ENCODE results near the gene MCTP2.
"Not testable (repeated sequence)": the region's sequence is repeated elsewhere in the genome, so short reads cannot be mapped to it uniquely, and the experiment has no call there.

The MCTP2 gene

DNA sequence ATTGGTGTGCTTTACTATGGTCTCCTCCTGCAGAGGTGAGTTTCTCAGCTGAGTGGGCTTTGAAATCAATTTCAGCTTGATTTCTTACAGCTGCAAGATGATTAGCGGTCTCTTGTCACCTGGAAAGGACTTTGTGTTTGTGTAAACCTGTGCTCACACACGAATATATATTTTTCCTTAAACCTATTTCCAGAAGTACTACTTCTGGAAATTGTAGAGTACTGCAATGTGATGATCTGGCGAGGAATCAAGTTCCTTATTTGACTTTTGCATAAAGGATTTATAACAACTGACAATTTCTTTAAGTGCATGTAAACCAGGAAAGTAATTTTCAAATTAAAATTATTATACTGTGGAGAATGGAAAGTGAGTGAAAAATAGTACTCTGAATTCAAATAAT lies 2.1 kb downstream of the MCTP2 start:
- in situ Hi-C loops (cut with HindIII; ENCODE audit: low pct_ligation_motif_present, low pct_unique_long_range_greater_than_20kb, low sequenced_read_pairs), result no loop called here

DNA sequence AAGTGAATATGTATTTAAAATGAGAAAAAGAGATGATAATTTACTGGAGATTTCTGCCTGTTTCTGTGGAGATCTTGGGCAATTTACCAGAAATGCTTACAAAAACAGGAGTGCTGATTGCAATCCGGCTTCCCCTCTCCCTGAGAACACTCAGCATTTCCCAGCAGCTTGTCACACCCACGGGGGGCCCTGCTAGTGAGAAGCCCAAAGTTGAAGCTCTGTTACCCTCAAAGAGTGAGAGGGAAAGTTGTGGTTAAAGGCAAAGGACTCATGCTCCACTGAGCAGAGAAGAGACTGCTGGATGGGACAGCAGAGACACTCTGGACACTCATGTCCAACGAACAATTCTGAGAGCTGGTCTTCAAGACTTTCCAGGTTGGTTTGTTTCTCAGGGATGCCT lies 2.9 kb downstream of the MCTP2 start:
- in situ Hi-C loops (cut with HindIII; ENCODE audit: low pct_ligation_motif_present, low pct_unique_long_range_greater_than_20kb, low sequenced_read_pairs), result no loop called here

More for the DNA sequence above, 2.1 kb downstream of the MCTP2 start:
- DNase-seq, result no peak

DNA sequence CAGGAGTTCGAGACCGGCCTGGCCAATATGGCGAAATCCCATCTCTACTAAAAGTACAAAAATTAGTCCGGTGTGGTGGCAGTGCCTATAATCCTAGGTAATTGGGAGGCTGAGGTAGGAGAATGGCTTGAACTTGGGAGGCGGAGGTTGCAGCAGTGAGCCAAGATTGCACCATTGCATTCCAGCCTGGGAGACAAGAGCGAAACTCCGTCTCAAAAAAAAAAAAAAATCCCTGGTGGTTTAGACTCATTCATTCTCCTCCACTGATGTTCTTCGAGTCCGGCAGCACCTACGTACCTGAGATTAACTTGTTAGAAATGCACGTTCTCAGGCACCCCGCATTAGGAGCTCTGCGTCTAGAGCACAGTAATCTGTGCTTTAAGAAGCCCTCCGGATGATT lies 3.7 kb downstream of the MCTP2 start:
- no peak for DNase-seq
- in situ Hi-C loops (cut with HindIII; ENCODE audit: low pct_ligation_motif_present, low pct_unique_long_range_greater_than_20kb, low sequenced_read_pairs), result no loop called here

More for the DNA sequence above, 2.9 kb downstream of the MCTP2 start:
- no peak for DNase-seq

DNA sequence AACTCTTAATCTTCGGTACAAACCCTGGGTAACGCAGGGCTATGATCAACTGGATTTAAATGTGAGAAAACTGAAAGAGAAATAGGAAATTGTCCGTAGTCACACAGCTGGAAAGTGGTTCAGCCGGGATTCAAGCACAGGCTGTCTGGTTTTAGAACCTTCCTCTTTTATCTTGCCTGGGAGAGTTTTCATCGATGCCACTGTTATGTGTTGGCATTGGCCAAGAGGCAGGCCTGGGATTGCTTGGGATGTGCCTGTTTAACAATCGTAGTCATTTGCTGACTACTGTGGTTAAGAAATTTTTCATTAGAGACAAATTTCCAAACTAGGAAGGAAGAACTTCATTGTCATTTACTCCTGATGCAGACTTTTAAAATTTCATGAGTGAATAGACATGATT lies 4.3 kb downstream of the MCTP2 start:
- in situ Hi-C loops (cut with HindIII; ENCODE audit: low pct_ligation_motif_present, low pct_unique_long_range_greater_than_20kb, low sequenced_read_pairs), result no loop called here
- no peak for DNase-seq

DNA sequence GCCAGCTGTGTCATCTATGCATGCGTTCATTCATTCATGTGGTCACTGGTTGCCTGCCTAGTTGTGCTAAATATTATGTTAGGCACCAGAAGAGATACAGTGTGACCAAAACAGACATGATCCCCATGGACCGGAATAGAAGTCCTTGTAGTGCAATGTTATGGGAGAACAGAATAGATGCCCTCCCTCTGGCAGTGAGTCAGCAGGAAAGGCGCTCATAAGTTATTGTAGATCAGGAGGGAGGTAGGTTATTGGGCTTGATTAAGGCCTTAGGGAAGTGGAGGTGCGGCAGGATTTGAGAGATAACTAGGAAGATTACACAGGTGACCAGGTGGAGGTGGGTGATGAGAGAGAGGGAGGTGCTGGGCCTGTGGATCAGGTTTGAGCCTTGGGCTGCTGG lies 5.2 kb downstream of the MCTP2 start:
- no peak for DNase-seq
- in situ Hi-C loops (cut with HindIII; ENCODE audit: low pct_ligation_motif_present, low pct_unique_long_range_greater_than_20kb, low sequenced_read_pairs), result no loop called here

DNA sequence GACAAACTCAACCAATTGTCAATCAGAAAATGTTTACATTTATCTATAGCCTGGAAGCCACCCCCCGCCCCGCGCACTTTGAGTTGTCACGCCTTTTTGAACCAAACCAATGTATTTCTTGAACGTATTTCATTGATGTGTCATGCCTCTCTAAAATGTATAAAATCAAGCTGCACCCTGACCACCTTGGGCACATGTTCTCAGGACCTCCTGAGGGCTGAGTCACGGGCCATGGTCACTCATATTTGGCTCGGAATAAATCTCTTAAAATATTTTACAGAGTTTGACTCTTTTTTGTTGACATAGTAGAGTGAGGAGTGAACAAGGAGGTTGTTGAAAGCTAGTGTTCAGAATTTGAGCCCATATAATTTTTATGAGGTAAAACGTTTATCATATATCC lies 6.5 kb downstream of the MCTP2 start:
- in situ Hi-C loops (cut with HindIII; ENCODE audit: low pct_ligation_motif_present, low pct_unique_long_range_greater_than_20kb, low sequenced_read_pairs), result no loop called here
- no peak for DNase-seq

DNA sequence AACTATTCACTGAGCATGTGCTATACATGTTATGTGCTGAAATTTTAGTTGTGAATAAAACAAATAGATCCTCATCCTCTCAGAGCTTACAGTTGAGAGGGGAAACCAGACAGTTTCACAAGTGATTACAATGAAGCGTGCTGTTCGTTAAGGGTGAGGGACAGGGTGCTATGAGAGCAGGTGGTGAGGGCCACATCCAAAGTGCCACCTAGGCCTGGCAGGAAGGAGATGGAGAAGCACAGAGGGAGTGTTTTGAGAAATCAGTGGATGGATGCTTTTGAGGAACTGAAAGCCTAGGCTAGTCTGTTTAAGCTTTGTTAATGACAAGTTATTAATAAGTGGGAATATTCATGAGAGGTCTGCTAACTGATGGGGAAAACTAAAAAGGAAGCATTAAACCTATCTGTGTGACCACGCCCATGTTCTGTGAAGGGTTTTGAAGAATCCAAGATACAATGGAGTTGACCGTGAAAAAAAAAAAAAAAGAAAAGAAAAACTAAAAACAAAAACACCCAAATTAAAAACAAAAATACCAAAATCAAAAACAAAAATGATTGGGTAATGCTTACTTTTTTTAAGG lies 7.3 kb downstream of the MCTP2 start:
- in situ Hi-C loops (cut with HindIII; ENCODE audit: low pct_ligation_motif_present, low pct_unique_long_range_greater_than_20kb, low sequenced_read_pairs), result no loop called here
- no peak for DNase-seq

DNA sequence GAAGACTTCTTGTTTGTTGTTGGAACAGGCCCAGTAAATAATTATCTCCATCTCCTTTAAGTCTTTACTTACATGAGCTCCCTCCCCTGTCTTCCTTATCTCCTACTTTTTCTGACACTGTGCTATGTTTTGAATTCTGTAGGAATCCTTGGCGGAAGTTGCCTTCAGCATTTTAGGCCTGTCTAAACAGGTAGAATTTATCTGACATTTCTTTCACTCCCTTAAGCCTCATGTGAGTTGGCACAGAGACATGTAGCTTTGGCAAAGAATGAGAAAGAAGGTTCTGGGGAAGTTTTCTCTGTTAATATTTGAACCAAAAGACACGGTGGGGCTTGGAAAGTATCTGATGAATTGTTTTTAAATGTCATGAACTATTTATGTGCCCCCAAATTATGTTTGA lies 8.1 kb downstream of the MCTP2 start:
- in situ Hi-C loops (cut with HindIII; ENCODE audit: low pct_ligation_motif_present, low pct_unique_long_range_greater_than_20kb, low sequenced_read_pairs), result no loop called here
- DNase-seq, result no peak

DNA sequence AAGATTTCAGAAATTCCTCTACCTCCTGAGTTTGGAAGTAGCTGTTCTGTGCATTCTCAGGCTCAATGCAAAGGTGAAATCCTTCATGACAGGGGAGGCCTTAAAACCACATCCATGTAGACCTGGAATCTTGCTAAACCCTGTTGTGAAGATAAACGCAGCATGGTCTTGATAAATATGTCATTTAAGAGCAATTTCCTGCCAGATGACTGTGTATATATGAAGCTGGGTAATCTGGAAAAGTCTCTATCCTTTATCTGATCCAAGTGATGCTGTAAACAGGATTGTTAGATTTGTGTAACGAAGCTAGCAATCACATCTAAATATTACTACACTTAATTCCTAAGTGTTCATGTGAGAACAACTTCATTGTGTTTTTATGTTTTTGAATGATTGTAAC lies 9.1 kb downstream of the MCTP2 start:
- no peak for DNase-seq
- in situ Hi-C loops (cut with HindIII; ENCODE audit: low pct_ligation_motif_present, low pct_unique_long_range_greater_than_20kb, low sequenced_read_pairs), result no loop called here

DNA sequence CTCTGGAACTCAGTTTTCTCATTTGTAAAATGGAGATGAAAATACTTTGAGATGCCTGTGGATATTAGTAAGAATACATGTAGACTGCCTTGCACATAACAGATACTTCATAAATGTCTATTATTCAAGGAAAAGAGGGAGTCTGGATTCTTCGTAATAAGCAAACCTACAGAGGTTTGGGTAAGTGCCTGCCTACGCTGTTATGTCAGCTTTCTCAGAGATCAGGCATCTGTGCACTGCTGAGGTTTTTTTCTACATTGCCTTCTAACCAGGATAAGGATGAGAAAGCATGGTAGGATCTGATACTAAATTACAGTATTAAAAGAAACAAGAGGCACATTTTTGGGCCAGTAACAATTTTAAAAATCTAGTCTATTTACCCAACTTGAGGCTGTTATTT lies 10.9 kb downstream of the MCTP2 start:
- in situ Hi-C loops (cut with HindIII; ENCODE audit: low pct_ligation_motif_present, low pct_unique_long_range_greater_than_20kb, low sequenced_read_pairs), result no loop called here
- DNase-seq, result no peak

DNA sequence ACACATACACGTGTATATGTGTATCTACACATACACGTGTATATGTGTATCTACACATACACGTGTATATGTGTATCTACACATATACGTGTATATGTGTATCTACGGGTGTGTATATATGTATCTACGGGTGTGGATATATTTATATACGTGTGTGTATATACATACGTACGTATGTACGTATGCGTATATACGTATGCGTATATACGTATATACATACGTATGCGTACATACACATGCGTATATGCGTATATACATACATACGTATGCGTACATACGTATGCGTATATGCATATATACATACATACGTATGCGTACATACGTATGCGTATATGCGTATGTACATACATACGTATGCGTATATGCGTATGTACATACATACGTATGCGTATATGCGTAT lies 11.6 kb downstream of the MCTP2 start:
- DNase-seq; in situ Hi-C loops (cut with HindIII; ENCODE audit: low pct_ligation_motif_present, low pct_unique_long_range_greater_than_20kb, low sequenced_read_pairs): not testable (repeated sequence)

DNA sequence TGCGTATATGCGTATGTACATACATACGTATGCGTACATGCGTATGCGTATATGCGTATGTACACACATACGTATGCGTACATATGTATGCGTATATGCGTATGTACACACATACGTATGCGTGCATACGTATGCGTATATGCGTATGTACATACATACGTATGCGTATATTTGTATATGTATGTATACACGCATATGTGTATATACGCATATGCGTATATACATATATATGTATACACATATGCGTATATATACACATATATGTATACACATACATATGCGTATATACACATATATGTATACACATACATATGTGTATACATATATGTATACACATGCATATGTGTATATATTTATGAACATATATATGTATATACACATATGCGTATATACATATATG lies 12.1 kb downstream of the MCTP2 start:
- no peak for DNase-seq
- in situ Hi-C loops (cut with HindIII; ENCODE audit: low pct_ligation_motif_present, low pct_unique_long_range_greater_than_20kb, low sequenced_read_pairs), result no loop called here

DNA sequence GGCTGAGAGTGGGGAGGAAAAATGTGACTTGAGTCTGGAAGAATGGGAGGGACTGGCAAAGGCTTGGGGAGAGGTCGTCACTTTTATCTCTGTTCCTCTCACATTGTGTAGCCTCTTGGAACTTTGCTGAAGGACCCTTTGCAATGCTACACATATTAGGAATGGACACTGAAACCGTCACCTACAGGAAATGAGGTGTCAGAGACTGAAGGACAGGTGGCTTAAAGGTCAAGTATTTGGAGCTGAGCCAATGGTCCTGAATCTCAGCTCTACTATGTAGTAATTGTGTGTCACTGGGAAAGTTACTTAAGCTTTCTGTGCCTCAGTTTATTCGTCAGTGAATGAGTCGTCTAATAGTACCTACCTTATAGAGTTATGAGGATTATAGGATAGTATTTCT lies 14.7 kb downstream of the MCTP2 start:
- in situ Hi-C loops (cut with HindIII; ENCODE audit: low pct_ligation_motif_present, low pct_unique_long_range_greater_than_20kb, low sequenced_read_pairs), result no loop called here

DNA sequence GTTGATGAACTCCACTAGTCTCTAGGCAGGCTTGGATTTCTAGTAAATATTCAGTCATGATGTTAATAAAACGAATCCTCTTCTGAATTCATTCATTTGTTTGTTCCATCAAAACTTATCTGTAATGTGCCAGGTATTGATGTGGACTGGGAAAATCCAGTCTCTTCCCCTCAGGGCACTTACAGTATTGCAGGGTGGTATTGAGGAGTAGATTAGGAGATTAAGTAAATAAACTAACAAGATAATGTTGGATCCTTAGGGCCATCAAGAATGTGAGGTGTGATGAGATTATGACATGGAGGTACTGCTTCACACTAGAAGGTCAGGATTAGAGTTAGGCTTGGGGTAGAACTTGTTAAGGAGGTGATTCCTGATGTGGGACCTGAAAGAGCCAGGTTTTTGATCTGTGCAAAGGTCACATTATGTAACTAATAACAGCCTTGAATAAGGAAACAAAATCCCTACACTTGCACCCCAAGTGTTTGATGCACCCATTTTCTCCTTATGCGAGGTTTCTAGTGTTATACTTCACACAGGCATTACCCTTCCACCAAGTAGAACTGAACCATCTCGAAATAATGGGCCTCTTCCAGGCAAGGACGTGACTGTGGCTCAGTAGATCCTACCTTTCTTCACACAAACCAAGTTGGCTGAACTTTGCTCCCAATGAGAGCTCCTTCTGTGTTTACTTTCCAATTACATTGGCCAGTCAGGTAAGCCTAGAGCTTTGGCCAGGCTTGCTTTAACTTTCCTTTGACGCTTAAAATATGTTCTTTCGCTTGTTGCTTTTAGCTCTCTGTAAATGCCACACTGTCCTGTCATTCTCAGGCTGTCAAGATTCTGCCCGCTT lies 16.7 kb downstream of the MCTP2 start:
- in situ Hi-C loops (cut with HindIII; ENCODE audit: low pct_ligation_motif_present, low pct_unique_long_range_greater_than_20kb, low sequenced_read_pairs), result no loop called here
- no peak for DNase-seq

More for the DNA sequence above, 14.7 kb downstream of the MCTP2 start:
- no peak for DNase-seq

DNA sequence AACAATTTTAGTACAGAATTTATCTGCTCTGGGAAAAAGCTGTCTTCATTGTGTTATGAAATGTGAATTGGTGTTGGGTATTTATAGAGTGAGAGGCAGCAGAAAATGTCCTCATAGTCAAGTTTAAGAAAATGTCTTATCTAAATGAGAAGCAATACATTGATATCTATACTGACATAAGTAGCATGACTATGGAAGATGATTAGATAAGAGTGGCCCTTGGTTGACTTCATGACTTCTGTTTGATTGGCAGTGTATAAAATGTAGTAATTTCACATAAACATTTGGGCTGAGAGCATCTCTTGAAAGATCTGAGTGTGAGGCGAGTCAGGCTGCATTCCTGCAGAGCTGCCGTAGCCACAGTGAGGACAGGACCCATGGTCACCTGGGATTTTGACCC lies 19.4 kb downstream of the MCTP2 start:
- in situ Hi-C loops (cut with HindIII; ENCODE audit: low pct_ligation_motif_present, low pct_unique_long_range_greater_than_20kb, low sequenced_read_pairs), result no loop called here
- no peak for DNase-seq

DNA sequence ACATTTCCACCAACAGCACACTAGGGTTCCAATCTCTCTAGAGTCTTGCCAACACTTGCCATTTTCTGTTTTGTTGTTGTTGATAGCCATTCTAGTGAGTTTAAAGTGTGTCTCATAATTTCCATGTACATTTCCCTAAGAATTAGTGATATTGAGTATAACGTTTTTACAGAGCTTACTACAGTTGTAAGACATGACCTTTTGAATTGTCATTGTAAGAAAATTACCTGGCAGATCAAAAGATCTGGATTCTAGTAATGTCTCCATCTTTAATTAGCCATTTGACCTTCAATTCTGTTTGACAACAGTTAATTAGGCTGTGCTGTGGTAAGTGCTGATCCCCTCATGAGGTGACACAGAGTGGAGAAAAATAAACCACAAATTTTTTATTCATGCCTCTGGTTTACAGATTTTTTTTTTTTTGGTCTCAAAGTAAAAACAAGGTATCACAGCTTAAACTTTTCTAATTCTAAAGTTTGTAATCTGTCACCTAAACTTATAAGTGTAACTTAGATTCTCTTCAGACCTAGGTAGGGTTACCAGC lies 20.9 kb downstream of the MCTP2 start:
- in situ Hi-C loops (cut with HindIII; ENCODE audit: low pct_ligation_motif_present, low pct_unique_long_range_greater_than_20kb, low sequenced_read_pairs), result no loop called here
- DNase-seq, result no peak

DNA sequence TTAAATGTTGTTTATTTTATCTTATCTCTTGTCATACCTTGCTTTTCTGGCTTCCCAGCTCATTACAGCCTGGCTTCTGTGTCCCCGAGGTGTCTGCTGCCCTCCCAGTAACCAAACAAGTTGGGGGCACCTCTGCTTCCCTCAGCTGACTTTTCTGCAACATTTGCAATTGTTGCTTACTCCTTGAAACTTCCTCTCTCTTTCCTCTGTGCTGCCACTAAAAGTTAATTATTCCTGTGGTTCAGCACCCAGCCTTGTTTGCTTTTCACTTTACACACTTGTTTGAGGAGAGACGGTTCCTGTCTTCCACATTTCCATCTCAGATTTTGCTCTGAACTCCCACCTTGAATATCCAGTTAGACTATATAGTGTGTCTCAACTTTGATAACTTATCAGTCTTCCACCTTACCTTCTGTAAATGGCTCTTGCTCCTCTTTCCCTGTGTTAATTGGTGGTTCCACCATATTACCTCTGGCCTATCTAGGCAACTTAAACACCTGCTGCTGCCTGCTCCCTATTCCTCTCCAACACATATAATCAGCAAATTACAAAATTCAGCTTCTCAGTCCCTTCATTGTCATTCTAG lies 21.6 kb downstream of the MCTP2 start:
- DNase-seq, result no peak
- in situ Hi-C loops (cut with HindIII; ENCODE audit: low pct_ligation_motif_present, low pct_unique_long_range_greater_than_20kb, low sequenced_read_pairs), result no loop called here

DNA sequence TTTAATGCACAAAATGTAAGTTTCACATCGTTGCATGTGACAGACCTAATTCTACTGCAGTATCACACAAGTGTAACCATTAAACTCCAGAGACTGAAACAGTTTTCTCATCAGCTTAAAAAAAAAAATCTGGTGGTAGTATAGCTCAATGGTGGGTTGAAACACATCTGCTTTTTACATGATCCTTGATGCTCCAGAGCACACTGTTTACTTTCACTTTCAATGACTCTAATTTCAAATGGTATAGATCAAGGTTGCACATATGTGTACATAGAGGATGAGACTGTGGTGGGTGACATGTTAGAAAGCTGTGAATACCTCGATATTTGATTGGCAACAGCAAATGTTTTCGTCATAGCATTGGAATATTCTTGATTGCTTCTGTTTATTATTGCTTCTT lies 22.4 kb downstream of the MCTP2 start:
- in situ Hi-C loops (cut with HindIII; ENCODE audit: low pct_ligation_motif_present, low pct_unique_long_range_greater_than_20kb, low sequenced_read_pairs), result no loop called here
- DNase-seq, result no peak

DNA sequence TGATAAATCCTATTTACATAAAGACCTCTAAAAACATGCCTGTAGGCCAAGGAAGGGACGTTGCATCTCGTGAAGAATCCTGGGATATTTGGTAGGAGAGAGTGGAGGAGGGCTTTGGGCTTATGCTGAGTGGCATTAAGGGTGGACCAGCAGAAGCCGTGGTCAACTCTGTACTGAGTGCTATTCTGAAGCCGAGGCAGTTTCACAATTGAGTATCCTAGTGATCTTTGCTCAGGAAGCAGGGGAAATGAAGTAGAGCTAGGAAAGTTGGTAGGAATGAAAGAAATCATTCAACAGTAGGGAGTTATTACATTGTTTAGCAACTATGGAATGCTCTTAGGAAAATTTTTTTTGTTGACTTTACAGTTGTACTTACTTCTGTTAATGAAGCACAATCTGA lies 24.2 kb downstream of the MCTP2 start:
- no peak for DNase-seq
- in situ Hi-C loops (cut with HindIII; ENCODE audit: low pct_ligation_motif_present, low pct_unique_long_range_greater_than_20kb, low sequenced_read_pairs), result no loop called here

DNA sequence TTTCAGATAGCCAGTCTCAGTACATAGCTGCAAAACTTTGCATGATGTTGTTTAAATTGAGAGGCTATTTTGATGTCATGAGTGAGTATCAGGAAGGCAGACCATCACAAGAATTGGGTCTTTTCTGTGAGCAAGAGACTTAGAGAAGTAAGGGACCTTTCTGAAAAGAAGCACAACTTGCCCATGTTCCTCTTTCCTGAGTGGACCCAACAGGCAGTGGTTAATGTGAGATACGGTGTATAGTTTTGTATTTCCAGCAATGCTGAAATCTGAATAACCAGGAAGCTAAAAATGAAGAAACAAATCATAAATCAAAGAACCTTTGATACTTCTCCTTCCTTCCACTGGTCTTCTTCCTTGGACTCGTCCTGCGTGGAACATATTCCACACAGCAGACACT lies 25.1 kb downstream of the MCTP2 start:
- in situ Hi-C loops (cut with HindIII; ENCODE audit: low pct_ligation_motif_present, low pct_unique_long_range_greater_than_20kb, low sequenced_read_pairs), result no loop called here
- no peak for DNase-seq

Data from ACHN (cell line).